COLO829 (cell line): Measurements from ENCODE around the gene IL26.
"Not testable (repeated sequence)": the region's sequence is repeated elsewhere in the genome, so short reads cannot be mapped to it uniquely, and the experiment has no call there.

Experiments used
- DNase-seq: peaks from one replicate; pipeline ENCODE4 v3.0.0; 2012; ENCODE audit warnings: low spot score

Gene IL26

GRCh38 chr12:68198507-68199086, 27.0 kb downstream of the IL26 start:
- DNase-seq: no peak

GRCh38 chr12:68190301-68190700, 35.3 kb downstream of the IL26 start:
- DNase-seq: no peak

- DNase-seq: peak; percentile 85
Measured at GRCh38 chr12:68189821-68190242, 35.8 kb downstream of the IL26 start.

- no peak for DNase-seq
Measured at GRCh38 chr12:68185598-68185997, 40.0 kb downstream of the IL26 start.

GRCh38 chr12:68180792-68181744, 44.5 kb downstream of the IL26 start:
- DNase-seq: no peak

GRCh38 chr12:68178774-68179439, 46.7 kb downstream of the IL26 start:
- no peak for DNase-seq

- DNase-seq: no peak
Measured at GRCh38 chr12:68178184-68178583, 47.4 kb downstream of the IL26 start.

- DNase-seq: no peak
Measured at GRCh38 chr12:68177562-68177961, 48.0 kb downstream of the IL26 start.

- DNase-seq: no peak
Measured at GRCh38 chr12:68176257-68176656, 49.4 kb downstream of the IL26 start.

GRCh38 chr12:68175557-68176061, 50.0 kb downstream of the IL26 start:
- no peak for DNase-seq

GRCh38 chr12:68174761-68175160, 50.8 kb downstream of the IL26 start:
- not testable (repeated sequence) for DNase-seq

GRCh38 chr12:68173792-68174191, 51.8 kb downstream of the IL26 start:
- DNase-seq: no peak

GRCh38 chr12:68170726-68171125, 54.9 kb downstream of the IL26 start:
- peak; percentile 35 for DNase-seq

- DNase-seq: no peak
Measured at GRCh38 chr12:68169213-68169889, 56.3 kb downstream of the IL26 start.

- DNase-seq: no peak
Measured at GRCh38 chr12:68166317-68166831, 59.2 kb downstream of the IL26 start.

- DNase-seq: no peak
Measured at GRCh38 chr12:68163560-68164081, 62.0 kb downstream of the IL26 start.

GRCh38 chr12:68162374-68162773, 63.2 kb downstream of the IL26 start:
- no peak for DNase-seq

- DNase-seq: no peak
Measured at GRCh38 chr12:68159681-68160304, 65.8 kb downstream of the IL26 start, which contains the start of gene IFNG. Gene IFNG (minus strand): TSS chr12:68159740. CDS start chr12:68159615, 125 bp downstream.

- DNase-seq: no peak
Measured at GRCh38 chr12:68158432-68158831, 67.2 kb downstream of the IL26 start.

GRCh38 chr12:68157380-68157779, 68.2 kb downstream of the IL26 start:
- DNase-seq: no peak

GRCh38 chr12:68156636-68157035, 69.0 kb downstream of the IL26 start:
- DNase-seq: no peak
